Type B pancreatic cell (in vitro differentiated cells): ENCODE measurements around the gene CKMT2. TPM values are rescaled to one million over a fixed set of nuclear protein-coding genes. Genes with fewer than 3 reads are reported as not detected.

Experiments used
- DNase-seq: peaks from one replicate; pipeline ENCODE4 v3.0.0; 2021; ENCODE audit warnings: mixed read lengths; ENCODE audit not compliant: unreplicated experiment; ENCODE audit errors: extremely low spot score
- H3K27ac Mint-ChIP-seq: 2 replicates; pipeline ENCODE4 v1.8.0; 2021; ENCODE audit warnings: mild to moderate bottlenecking, mixed read lengths
- H3K27me3 Mint-ChIP-seq: 2 replicates; pipeline ENCODE4 v1.8.0; 2021; ENCODE audit warnings: mixed read lengths
- H3K36me3 Mint-ChIP-seq: 2 replicates; pipeline ENCODE4 v1.8.0; 2021; ENCODE audit warnings: mixed read lengths
- H3K4me1 Mint-ChIP-seq: one replicate; pipeline ENCODE4 v1.8.0; 2021; ENCODE audit warnings: mixed read lengths; ENCODE audit not compliant: unreplicated experiment
- H3K4me3 Mint-ChIP-seq: 2 replicates; pipeline ENCODE4 v1.8.0; 2021; ENCODE audit warnings: mild to moderate bottlenecking, mixed read lengths
- H3K9me3 Mint-ChIP-seq: 2 replicates; pipeline ENCODE4 v1.8.0; 2021; ENCODE audit warnings: mixed read lengths
- CTCF ChIP-seq: fragments of 200-600 bp; sonication (generic); conservative IDR thresholded peaks from 2 replicates; pipeline ENCODE4 v1.5.0; 2021; ENCODE audit warnings: antibody characterized with exemption, mild to moderate bottlenecking
- total RNA-seq: library from RNA; stranded (reverse); gene quantifications from 2 replicates; pipeline ENCODE4 v1.2.1, GENCODE V29; 2021; ENCODE audit warnings: low replicate concordance

Gene CKMT2
- total RNA-seq, 1 donor from 2014 or later = 10.4 TPM

GRCh38 chr5:81305785-81306184 lies 72.7 kb downstream of the CKMT2 start:
- H3K4me1 Mint-ChIP-seq = peaks cover 7% of the 10 kb centered on the region
- H3K4me3 Mint-ChIP-seq = no peak overlapping the region

GRCh38 chr5:81308836-81309235 lies 75.7 kb downstream of the CKMT2 start:
- DNase-seq = no peak
- H3K4me1 Mint-ChIP-seq = no peaks in the 10 kb centered on the region
- no peaks in the 10 kb centered on the region for H3K9me3 Mint-ChIP-seq
- no peak overlapping the region for H3K4me3 Mint-ChIP-seq
- TF ChIP-seq CTCF = no peak
- H3K27ac Mint-ChIP-seq = no peak overlapping the region
- peaks cover 17% of the 10 kb centered on the region for H3K36me3 Mint-ChIP-seq
- H3K27me3 Mint-ChIP-seq = no peaks in the 10 kb centered on the region

More at GRCh38 chr5:81305785-81306184, 72.7 kb downstream of the CKMT2 start:
- no peak for TF ChIP-seq CTCF
- Mint-ChIP-seq H3K27me3 (no peaks in the 10 kb centered on the region), H3K9me3 (no peaks in the 10 kb centered on the region), H3K36me3 (peaks cover 7% of the 10 kb centered on the region), H3K27ac (no peak overlapping the region)
- no peak for DNase-seq

- no peak for DNase-seq
- H3K36me3 Mint-ChIP-seq = peaks cover 17% of the 10 kb centered on the region
- H3K4me3 Mint-ChIP-seq = no peak overlapping the region
- no peaks in the 10 kb centered on the region for H3K27me3 Mint-ChIP-seq
- no peaks in the 10 kb centered on the region for H3K9me3 Mint-ChIP-seq
- TF ChIP-seq CTCF = no peak
- no peaks in the 10 kb centered on the region for H3K4me1 Mint-ChIP-seq
- H3K27ac Mint-ChIP-seq = no peak overlapping the region
Observed at GRCh38 chr5:81310402-81311063, 77.4 kb downstream of the CKMT2 start.

- H3K4me1 Mint-ChIP-seq = no peaks in the 10 kb centered on the region
- TF ChIP-seq CTCF = no peak
- H3K4me3 Mint-ChIP-seq = no peak overlapping the region
- no peaks in the 10 kb centered on the region for H3K9me3 Mint-ChIP-seq
- no peak for DNase-seq
- H3K27ac Mint-ChIP-seq = no peak overlapping the region
- H3K27me3 Mint-ChIP-seq = no peaks in the 10 kb centered on the region
- H3K36me3 Mint-ChIP-seq = peaks cover 17% of the 10 kb centered on the region
Observed at GRCh38 chr5:81313278-81313677, 80.2 kb downstream of the CKMT2 start.

- Mint-ChIP-seq H3K9me3 (no peaks in the 10 kb centered on the region), H3K4me1 (no peaks in the 10 kb centered on the region), H3K4me3 (no peak overlapping the region), H3K36me3 (peaks cover 17% of the 10 kb centered on the region), H3K27me3 (no peaks in the 10 kb centered on the region), H3K27ac (no peak overlapping the region)
- DNase-seq = no peak
- TF ChIP-seq CTCF = no peak
Observed at GRCh38 chr5:81313686-81314085, 80.6 kb downstream of the CKMT2 start.
